Measurements from ENCODE around the gene WDR70.
"Not testable (repeated sequence)": the region's sequence is repeated elsewhere in the genome, so short reads cannot be mapped to it uniquely, and the experiment has no call there.

The WDR70 gene

GRCh38 chr5:37379100-37379628 is at the start of gene WDR70:
Gene WDR70 (plus strand): TSS chr5:37379318. CDS start chr5:37379368, 50 bp downstream.
- peak; percentile 84 for DNase-seq (ENCODE audit: low read depth)

GRCh38 chr5:37334754-37335153 is 44.4 kb upstream of the WDR70 start:
- not testable (repeated sequence) for DNase-seq (ENCODE audit: low read depth)

GRCh38 chr5:37342741-37343140 is 36.4 kb upstream of the WDR70 start:
- DNase-seq (ENCODE audit: low read depth): not testable (repeated sequence)

- DNase-seq (ENCODE audit: low read depth): no peak
Observed at GRCh38 chr5:37355161-37355560, 24.0 kb upstream of the WDR70 start.

- DNase-seq (ENCODE audit: low read depth): no peak
Observed at GRCh38 chr5:37370550-37370863, 8.6 kb upstream of the WDR70 start.

GRCh38 chr5:37370864-37371726 is 8.0 kb upstream of the WDR70 start, which contains the start of gene NUP155:
Gene NUP155 (minus strand): TSS chr5:37371106. CDS start chr5:37370977, 129 bp downstream.
- peak; percentile 95 for DNase-seq (ENCODE audit: low read depth)

GRCh38 chr5:37375091-37375490 is 4.0 kb upstream of the WDR70 start:
- DNase-seq (ENCODE audit: low read depth): no peak

GRCh38 chr5:37378066-37378465 is 1.1 kb upstream of the WDR70 start:
- DNase-seq (ENCODE audit: low read depth): not testable (repeated sequence)

GRCh38 chr5:37391591-37391990 is 12.5 kb downstream of the WDR70 start:
- DNase-seq (ENCODE audit: low read depth): no peak

GRCh38 chr5:37396352-37396751 is 17.2 kb downstream of the WDR70 start:
- DNase-seq (ENCODE audit: low read depth): no peak

GRCh38 chr5:37400501-37400900 is 21.4 kb downstream of the WDR70 start:
- DNase-seq (ENCODE audit: low read depth): no peak

- DNase-seq (ENCODE audit: low read depth): no peak
Observed at GRCh38 chr5:37412515-37412914, 33.4 kb downstream of the WDR70 start.

- not testable (repeated sequence) for DNase-seq (ENCODE audit: low read depth)
Observed at GRCh38 chr5:37415456-37415855, 36.3 kb downstream of the WDR70 start.

- no peak for DNase-seq (ENCODE audit: low read depth)
Observed at GRCh38 chr5:37417347-37417746, 38.2 kb downstream of the WDR70 start.

GRCh38 chr5:37424441-37424840 is 45.3 kb downstream of the WDR70 start:
- DNase-seq (ENCODE audit: low read depth): no peak

GRCh38 chr5:37428044-37428443 is 48.9 kb downstream of the WDR70 start:
- DNase-seq (ENCODE audit: low read depth): no peak

GRCh38 chr5:37435261-37435660 is 56.1 kb downstream of the WDR70 start:
- DNase-seq (ENCODE audit: low read depth): no peak

- no peak for DNase-seq (ENCODE audit: low read depth)
Observed at GRCh38 chr5:37436146-37436934, 57.2 kb downstream of the WDR70 start.

GRCh38 chr5:37437711-37438110 is 58.6 kb downstream of the WDR70 start:
- DNase-seq (ENCODE audit: low read depth): no peak

- not testable (repeated sequence) for DNase-seq (ENCODE audit: low read depth)
Observed at GRCh38 chr5:37445783-37446182, 66.7 kb downstream of the WDR70 start.

- no peak for DNase-seq (ENCODE audit: low read depth)
Observed at GRCh38 chr5:37448941-37449340, 69.8 kb downstream of the WDR70 start.

- DNase-seq (ENCODE audit: low read depth): not testable (repeated sequence)
Observed at GRCh38 chr5:37451991-37452390, 72.9 kb downstream of the WDR70 start.

GRCh38 chr5:37453252-37453651 is 74.1 kb downstream of the WDR70 start:
- not testable (repeated sequence) for DNase-seq (ENCODE audit: low read depth)
